Adrenal gland (tissue), 12 donors: ENCODE results near the gene CLASP2. TPM values are rescaled to one million over a fixed set of nuclear protein-coding genes. Genes with fewer than 3 reads are reported as not detected.
"Not testable (repeated sequence)": the region's sequence is repeated elsewhere in the genome, so short reads cannot be mapped to it uniquely, and the experiment has no call there.

Experiments
- DNase-seq, 7 donors: peaks; one replicate each; pipeline ENCODE4 v3.0.0-alpha.2; 2019 to 2020
- H3K27ac ChIP-seq, 5 donors: fragments of 200-600 bp; sonication (generic) in 4 of 5; 1 replicate in 3 of 5; 2 replicates in 2 of 5; pipeline versions ENCODE4 v1.5.1 to v1.8.0; 2016 to 2020; ENCODE audit warnings: mild to moderate bottlenecking in 1 of 5
- H3K27me3 ChIP-seq: fragments of 200-600 bp; 2 replicates; pipeline ENCODE4 v1.8.0; 2021
- H3K36me3 ChIP-seq, 2 donors: fragments of 200-600 bp; replicated peaks in 1 of 2; 1 replicate in 1 of 2; 2 replicates in 1 of 2; pipeline versions ENCODE4 v1.5.1 to v1.8.0; 2018 to 2022
- H3K4me1 ChIP-seq, 2 donors: fragments of 200-600 bp; replicated peaks in 1 of 2; 1 replicate in 1 of 2; 2 replicates in 1 of 2; pipeline versions ENCODE4 v1.5.1 to v1.8.0; 2018 to 2021
- H3K4me3 ChIP-seq, 4 donors: fragments of 200-600 bp; sonication (generic) in 3 of 4; one replicate each; pipeline ENCODE4 v1.5.1; 2016 to 2018
- H3K9me3 ChIP-seq, 3 donors: fragments of 200-600 bp; sonication (generic) in 1 of 3; replicated peaks in 1 of 3; 1 replicate in 2 of 3; 2 replicates in 1 of 3; pipeline versions ENCODE4 v1.5.1 to v1.8.0; 2016 to 2021
- POLR2A ChIP-seq, 2 donors: fragments of 450-650 bp; IDR thresholded peaks; one replicate each; pipeline ENCODE4 v1.6.1; 2017; ENCODE audit warnings: antibody characterized with exemption in 2 of 2, mild to moderate bottlenecking in 2 of 2, moderate library complexity in 1 of 2
- WGBS, 4 donors: extraction: QIAGEN DNeasy Blood & Tissue Kit in 2 of 4; methylation state at CpG; one replicate each; pipeline versions ENCODE4 v1.1.5 to v1.1.7; 2013 to 2017; 5-methylcytosine and 5-hydroxymethylcytosine counted together
- intact Hi-C, 2 donors: fragments of 100-400 bp; cut with DNase I; formaldehyde crosslinking; loops; one replicate each; pipeline versions ENCODE4 v1.14.1 to v1.15.0; 2022 to 2023
- polyA plus RNA-seq, 3 donors: library from polyadenylated mRNA; stranded (reverse); fragments of 200-250 nt in 2 of 3; fragments of 350-450 nt in 1 of 3; fragmentation: Illumina TruSeq in 1 of 3; extraction: RNeasy Lipid Tissue Mini Kit (QIAGEN cat#74804) in 1 of 3; gene quantifications; one replicate each; pipeline ENCODE4 v1.2.3, GENCODE V29; 2013 to 2014
- total RNA-seq, 9 donors: library from RNA; depleted of rRNA in 4 of 9; stranded (reverse); fragments of >200 nt in 4 of 9; fragments of 120-200 nt in 1 of 9; fragmentation: NEBNext Ultra II Directional in 1 of 9; extraction: Animal tissue kit (Norgen Biotek cat#: 25700) in 1 of 9; gene quantifications; one replicate each; pipeline versions ENCODE4 v1.1.0 to v1.2.4, GENCODE V29; 2013 to 2023
- TF ChIP-seq, protein P1 (sequence below), 6 experiments: fragments of 450-650 bp in 4 of 6; fragments of 200-600 bp in 2 of 6; sonication (generic) in 1 of 6; IDR thresholded peaks; 1 replicate in 5 of 6; 2 replicates in 1 of 6; pipeline versions ENCODE4 v1.5.1 to v1.8.0; 2016 to 2021; ENCODE audit warnings: antibody characterized with exemption in 6 of 6, mild to moderate bottlenecking in 2 of 6, moderate library complexity in 1 of 6
- donor health status: healthy with polysubstance abuse.
- donor health status: Bipolar disorder and iron deficiency.
- donor health status: DM: yes; HTN: yes; CAD: no.
- donor health status: DM: no; HTN: no; CAD: no.
- donor health status: DM: no; HTN: no; CAD: no.
- donor health status: DM: yes; HTN: yes; CAD: no.

Gene CLASP2
- total and polyA plus RNA-seq, 12 donors = 17.0 to 85.4 (median 67.1) TPM

DNA sequence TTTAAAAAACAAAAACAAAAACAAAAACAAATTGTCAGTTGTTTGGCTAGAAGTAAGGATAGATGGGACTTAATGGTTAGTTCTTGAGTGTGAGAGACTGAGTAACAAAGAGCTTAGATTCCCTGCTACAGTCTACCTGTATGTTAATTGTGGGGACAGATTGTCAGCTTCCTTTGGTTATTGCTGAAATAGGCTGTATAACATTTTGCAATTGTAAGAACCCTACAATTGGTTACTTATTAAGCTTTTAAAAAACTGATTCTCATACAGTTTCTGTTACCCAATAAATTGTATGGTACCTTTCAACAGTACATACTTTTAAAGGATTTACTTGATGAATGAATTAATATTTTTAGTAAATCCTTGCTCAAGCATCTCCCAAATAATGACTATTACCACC lies 35.3 kb downstream of the CLASP2 start:
- no peaks in the 10 kb centered on the region for H3K36me3 ChIP-seq
- no peak for DNase-seq

DNA sequence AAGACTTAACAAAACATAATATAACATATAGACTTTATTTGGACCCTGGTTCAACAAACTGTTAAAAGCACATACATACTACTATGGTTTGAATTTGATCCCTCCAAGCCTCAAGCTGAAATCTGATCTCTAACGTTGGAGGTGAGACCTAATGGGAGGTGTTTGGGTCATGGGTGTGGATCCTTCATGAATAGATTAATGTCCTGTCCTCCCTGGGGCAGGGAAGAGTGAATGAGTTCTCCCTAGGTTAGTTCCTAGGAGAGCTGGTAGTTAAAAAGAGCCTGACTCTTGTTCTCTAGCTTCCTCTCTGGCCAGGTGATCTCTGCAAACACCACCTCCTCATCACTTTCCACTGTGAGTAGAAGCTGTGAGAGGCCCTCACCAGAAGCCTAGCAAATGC lies 36.4 kb downstream of the CLASP2 start:
- DNase-seq = no peak
- H3K27me3 ChIP-seq = no peaks in the 10 kb centered on the region
- no peaks in the 10 kb centered on the region for H3K36me3 ChIP-seq
- H3K4me1 ChIP-seq = no peaks in the 10 kb centered on the region
- H3K4me3 ChIP-seq = no peak overlapping the region
- H3K9me3 ChIP-seq = no peaks in the 10 kb centered on the region
- H3K27ac ChIP-seq = no peak overlapping the region
- 45 to 67% (median 54%) methylated on average over 1 of the region's 1 CpG for WGBS, 4 donors
- intact Hi-C loops = no loop called here
- TF ChIP-seq POLR2A (IDR thresholded peaks at IDR 0.05) = no peak
- TF ChIP-seq, protein P1, sequence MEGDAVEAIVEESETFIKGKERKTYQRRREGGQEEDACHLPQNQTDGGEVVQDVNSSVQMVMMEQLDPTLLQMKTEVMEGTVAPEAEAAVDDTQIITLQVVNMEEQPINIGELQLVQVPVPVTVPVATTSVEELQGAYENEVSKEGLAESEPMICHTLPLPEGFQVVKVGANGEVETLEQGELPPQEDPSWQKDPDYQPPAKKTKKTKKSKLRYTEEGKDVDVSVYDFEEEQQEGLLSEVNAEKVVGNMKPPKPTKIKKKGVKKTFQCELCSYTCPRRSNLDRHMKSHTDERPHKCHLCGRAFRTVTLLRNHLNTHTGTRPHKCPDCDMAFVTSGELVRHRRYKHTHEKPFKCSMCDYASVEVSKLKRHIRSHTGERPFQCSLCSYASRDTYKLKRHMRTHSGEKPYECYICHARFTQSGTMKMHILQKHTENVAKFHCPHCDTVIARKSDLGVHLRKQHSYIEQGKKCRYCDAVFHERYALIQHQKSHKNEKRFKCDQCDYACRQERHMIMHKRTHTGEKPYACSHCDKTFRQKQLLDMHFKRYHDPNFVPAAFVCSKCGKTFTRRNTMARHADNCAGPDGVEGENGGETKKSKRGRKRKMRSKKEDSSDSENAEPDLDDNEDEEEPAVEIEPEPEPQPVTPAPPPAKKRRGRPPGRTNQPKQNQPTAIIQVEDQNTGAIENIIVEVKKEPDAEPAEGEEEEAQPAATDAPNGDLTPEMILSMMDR (IDR thresholded peaks at IDR 0.05) = no peak

More for the DNA sequence above, 35.3 kb downstream of the CLASP2 start:
- H3K4me1 ChIP-seq = no peaks in the 10 kb centered on the region
- no peak for TF ChIP-seq POLR2A (IDR thresholded peaks at IDR 0.05)
- TF ChIP-seq, protein P1 (IDR thresholded peaks at IDR 0.05) = no peak
- H3K4me3 ChIP-seq = no peak overlapping the region
- H3K9me3 ChIP-seq = no peaks in the 10 kb centered on the region
- no peak overlapping the region for H3K27ac ChIP-seq
- H3K27me3 ChIP-seq = no peaks in the 10 kb centered on the region
- intact Hi-C loops = no loop called here

DNA sequence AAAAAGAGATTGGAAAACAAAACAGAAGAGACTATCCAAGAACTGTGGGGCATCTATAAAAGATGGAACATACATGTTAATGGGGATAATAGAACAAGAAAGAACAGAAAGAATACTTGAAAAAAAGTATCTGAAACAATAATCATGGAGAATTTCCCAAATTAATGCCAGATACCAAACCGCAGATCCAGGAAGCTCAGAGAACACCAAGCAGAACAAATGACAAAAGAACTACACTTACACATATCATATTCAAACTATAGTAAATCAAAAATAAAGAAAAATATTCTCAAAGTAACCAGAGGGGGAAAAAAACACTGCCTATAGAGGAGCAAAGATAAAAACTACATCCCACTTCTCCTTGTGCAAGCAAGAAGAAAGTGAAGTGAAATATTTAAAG lies 40.0 kb downstream of the CLASP2 start:
- H3K9me3 ChIP-seq = no peaks in the 10 kb centered on the region
- no peak for DNase-seq
- TF ChIP-seq POLR2A (IDR thresholded peaks at IDR 0.05) = no peak
- TF ChIP-seq, protein P1 (IDR thresholded peaks at IDR 0.05) = no peak
- intact Hi-C loops = no loop called here
- H3K4me3 ChIP-seq = no peak overlapping the region
- 94 to 100% (median 99%) methylated on average over 1 of the region's 1 CpG for WGBS, 4 donors
- no peak overlapping the region for H3K27ac ChIP-seq
- H3K27me3 ChIP-seq = no peaks in the 10 kb centered on the region
- no peaks in the 10 kb centered on the region for H3K4me1 ChIP-seq
- H3K36me3 ChIP-seq = no peaks in the 10 kb centered on the region

DNA sequence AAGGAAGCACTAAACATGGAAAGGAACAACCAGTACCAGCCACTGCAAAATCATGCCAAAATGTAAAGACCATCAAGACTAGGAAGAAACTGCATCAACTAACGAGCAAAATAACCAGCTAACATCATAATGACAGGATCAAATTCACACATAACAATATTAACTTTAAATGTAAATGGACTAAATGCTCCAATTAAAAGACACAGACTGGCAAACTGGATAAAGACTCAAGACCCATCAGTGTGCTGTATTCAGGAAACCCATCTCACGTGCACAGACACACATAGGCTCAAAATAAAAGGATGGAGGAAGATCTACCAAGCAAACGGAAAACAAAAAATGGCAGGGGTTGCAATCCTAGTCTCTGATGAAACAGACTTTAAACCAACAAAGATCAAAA lies 44.6 kb downstream of the CLASP2 start:
- H3K9me3 ChIP-seq, DNase-seq, H3K4me3 ChIP-seq, H3K27ac ChIP-seq, H3K36me3 ChIP-seq, H3K27me3 ChIP-seq, intact Hi-C loops, H3K4me1 ChIP-seq: not testable (repeated sequence)
- WGBS, 4 donors = 90 to 94% (median 93%) methylated on average over 2 of the region's 3 CpGs

DNA sequence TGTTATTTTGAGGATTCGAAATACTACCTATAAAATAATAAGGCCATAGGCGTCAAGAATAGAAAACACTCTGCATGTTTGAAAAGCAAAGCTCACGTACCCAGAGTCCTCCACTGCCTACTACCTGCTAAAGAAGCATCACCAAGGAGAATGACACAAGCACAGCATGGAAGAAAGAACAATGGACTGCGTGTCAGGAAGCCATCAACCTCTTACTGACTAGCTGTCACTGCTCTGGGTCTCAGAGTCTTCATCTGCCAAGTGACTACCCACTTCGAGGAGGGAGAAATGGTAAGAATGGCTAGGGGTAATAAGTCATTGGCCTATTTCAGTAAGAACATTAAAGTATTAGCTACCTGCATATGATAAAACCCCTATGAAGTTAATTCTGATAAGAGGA lies 49.4 kb downstream of the CLASP2 start:
- H3K27ac ChIP-seq = no peak overlapping the region
- H3K4me3 ChIP-seq = no peak overlapping the region
- no peak for DNase-seq
- TF ChIP-seq POLR2A (IDR thresholded peaks at IDR 0.05) = no peak
- TF ChIP-seq, protein P1 (IDR thresholded peaks at IDR 0.05) = no peak
- no peaks in the 10 kb centered on the region for H3K27me3 ChIP-seq
- WGBS, 4 donors = 94 to 100% (median 95%) methylated on average over 5 of the region's 5 CpGs
- intact Hi-C loops = no loop called here
- H3K4me1 ChIP-seq = peaks cover 0 to 9% of the 10 kb centered on the region in 2 donors
- H3K9me3 ChIP-seq = no peaks in the 10 kb centered on the region
- H3K36me3 ChIP-seq = no peaks in the 10 kb centered on the region
